Cortex of kidney (tissue), 1 donor: ENCODE data around the gene RECK.
"Not testable (repeated sequence)": the region's sequence is repeated elsewhere in the genome, so short reads cannot be mapped to it uniquely, and the experiment has no call there.

Experiments
- DNase-seq: peaks from one replicate; lab custom pipeline; 2025; lab: John Stamatoyannopoulos, UW

Gene RECK

GRCh38 chr9:36112516-36112915, 75.8 kb downstream of the RECK start:
- no peak for DNase-seq

GRCh38 chr9:36113999-36114398, 77.3 kb downstream of the RECK start:
- no peak for DNase-seq

DNA sequence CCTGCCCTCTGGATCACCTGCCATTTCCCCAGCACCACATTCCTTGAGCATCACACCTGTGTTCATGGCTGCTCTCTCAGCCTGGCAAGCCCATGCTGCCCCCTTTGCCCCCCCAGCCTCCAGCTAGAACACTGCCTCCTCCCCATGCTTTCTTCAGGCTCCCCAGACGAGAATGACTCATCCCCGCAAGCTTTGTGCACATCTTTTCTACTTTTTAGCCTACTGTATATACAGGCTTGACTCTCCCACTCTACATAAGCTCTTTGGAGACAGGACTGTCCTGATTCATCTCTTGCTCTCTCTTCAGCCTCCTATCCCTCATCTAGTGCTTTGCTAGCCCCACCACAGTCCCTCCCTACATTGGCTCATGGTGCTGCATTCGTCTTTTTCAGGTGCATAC, 79.9 kb downstream of the RECK start:
- DNase-seq = no peak

GRCh38 chr9:36118201-36118600, 81.5 kb downstream of the RECK start:
- no peak for DNase-seq

DNA sequence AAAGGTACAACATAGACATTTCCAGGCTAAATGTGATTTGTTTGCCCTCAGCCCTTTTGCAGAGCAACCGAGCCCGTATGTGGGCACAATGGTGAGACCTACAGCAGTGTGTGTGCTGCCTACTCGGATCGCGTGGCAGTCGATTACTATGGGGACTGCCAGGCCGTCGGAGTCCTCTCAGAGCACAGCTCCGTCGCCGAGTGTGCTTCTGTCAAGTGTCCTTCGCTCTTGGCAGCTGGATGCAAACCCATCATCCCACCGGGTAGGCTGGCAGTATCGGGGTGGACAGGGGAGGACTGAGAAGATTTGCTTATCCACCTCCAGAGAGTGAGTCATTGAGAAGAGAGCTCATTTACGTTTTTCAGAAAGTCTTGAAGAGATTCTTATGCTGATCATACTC, 82.0 kb downstream of the RECK start:
- no peak for DNase-seq

DNA sequence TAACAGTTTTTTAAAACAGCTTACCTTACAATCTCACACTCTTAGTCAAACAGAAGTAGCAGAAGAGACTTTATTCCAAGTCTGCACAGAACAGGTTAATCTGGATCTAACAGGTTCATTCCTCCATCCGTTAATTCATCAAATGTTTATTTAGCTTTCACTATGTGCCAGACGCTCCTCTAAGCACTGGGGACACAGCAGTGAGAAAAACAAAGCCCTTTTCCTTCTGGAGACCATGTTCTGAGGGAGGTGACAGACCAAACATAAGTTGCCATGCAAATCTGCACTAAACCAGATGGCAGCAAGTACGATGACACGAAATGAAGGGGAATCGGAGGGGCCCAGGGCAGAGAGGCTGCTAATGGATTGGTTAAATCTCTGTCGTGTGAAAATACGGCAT, 82.8 kb downstream of the RECK start:
- DNase-seq = no peak

- no peak for DNase-seq
Observed at GRCh38 chr9:36120705-36121104, 84.0 kb downstream of the RECK start.

GRCh38 chr9:36121971-36122370, 85.3 kb downstream of the RECK start:
- no peak for DNase-seq

GRCh38 chr9:36123515-36123914, 86.8 kb downstream of the RECK start:
- DNase-seq = no peak

- no peak for DNase-seq
Observed at GRCh38 chr9:36125062-36125855, 88.5 kb downstream of the RECK start.

GRCh38 chr9:36126016-36126730, 89.5 kb downstream of the RECK start:
- DNase-seq = no peak

DNA sequence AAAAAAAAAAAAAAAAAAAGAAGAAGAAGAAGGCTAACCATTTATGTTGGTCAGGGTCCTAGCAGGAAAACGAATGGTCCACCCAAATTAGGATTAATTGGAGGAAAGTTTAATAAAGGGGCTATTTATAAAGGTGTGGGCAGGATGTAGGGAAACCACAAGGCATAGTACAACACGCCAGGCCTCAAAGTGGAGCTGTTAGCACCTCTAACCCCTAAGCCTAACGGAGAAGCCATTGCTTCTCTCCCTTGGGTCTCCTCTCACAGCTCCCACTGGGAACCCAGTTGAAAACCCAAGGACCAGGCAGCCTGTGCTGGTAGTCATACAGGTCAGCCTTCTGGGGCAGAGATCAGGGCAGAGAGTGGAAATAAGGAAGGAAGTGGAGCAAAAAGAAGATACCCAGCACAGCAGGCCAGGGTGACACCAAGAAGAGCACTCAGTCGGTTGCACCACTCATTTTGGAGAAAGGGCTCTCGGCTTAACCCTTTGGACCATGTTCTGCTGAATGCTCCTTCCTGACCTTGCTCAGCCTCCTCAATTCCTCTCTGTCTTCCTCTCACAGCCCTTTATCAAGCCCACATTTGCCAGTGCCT, 91.0 kb downstream of the RECK start:
- DNase-seq = no peak

DNA sequence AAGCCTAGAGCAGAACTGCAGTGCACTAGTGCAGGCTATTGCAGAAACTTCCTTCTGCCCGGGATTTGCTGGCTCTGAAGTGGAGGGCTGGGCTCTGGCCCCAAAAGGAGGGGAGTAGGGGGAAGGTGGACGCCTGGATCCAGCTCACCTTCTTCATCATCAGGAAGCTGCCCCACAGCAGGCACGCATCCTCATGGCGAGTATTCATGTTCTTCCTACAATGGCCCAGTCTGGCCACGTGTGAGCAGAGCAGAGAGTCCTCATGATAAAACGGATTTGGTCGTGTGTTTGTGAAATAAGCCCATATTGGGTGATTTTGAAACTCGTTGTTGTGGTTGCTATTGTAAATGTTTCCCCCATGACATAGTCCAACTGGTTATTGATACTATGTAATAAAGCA, 91.6 kb downstream of the RECK start:
- DNase-seq = no peak

DNA sequence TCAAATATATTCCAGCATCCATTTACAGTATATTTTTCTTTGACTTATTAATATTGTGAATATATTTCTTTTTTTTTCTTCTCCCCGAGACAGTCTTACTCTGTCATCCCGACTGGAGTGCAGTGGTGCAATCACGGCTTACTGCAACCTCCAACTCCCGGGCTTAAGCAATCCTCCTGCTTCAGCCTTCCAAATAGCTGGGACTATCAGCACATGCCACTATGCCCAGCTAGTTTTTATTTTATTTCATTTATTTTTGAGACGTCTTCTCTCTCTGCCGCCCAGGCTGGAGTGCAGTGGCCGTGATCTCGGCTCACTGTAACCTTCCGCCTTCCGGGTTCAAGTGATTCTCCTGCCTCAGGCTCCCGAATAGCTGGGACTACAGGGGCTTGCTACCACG, 92.4 kb downstream of the RECK start:
- DNase-seq = no peak

- not testable (repeated sequence) for DNase-seq
Observed at GRCh38 chr9:36131666-36132065, 95.0 kb downstream of the RECK start.

- DNase-seq = no peak
Observed at GRCh38 chr9:36132086-36132485, 95.4 kb downstream of the RECK start.

- DNase-seq = no peak
Observed at GRCh38 chr9:36134761-36135505, 98.2 kb downstream of the RECK start.

- no peak for DNase-seq
Observed at GRCh38 chr9:36135741-36136271, 99.1 kb downstream of the RECK start.

DNA sequence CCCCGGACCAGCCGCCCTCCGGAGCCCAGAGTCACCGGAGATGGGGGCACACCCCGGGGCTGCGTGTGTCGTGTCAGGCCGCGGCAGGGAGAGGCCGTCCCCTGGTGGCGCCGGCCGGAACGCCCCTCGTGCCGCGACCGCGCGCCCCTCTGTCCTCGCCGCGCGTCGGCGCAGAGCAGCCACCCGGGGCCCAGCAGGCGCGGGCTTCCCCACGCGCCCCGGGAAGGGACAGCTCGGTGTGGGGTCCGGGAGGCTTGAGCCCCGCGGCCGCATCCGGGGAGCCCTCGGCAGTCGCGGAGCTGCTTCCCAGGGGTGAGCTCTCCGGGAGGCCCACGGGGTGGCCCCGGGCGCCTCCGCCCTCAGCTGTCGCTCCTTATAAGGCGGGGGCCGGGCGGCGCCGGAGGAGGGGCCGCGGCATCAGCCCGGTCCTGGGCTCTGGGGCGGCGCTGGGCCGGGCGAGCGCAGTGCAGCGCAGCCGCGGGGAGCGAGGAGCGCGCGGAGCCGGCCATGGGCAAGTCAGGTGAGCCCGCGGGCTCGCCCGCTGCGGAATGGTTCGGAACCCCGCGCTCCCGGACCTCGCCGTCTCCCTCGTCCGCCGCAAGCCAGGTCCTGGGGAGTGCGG, 99.7 kb downstream of the RECK start, which contains the start of gene GLIPR2:
Gene GLIPR2, plus strand, starts transcription at position 462 of the 622 bp plus-strand sequence. Its CDS starts 46 bp downstream, at position 508.
- DNase-seq = no peak

- no peak for DNase-seq
Observed at GRCh38 chr9:36136894-36137391, 100.2 kb downstream of the RECK start.

- no peak for DNase-seq
Observed at GRCh38 chr9:36137392-36138004, 100.8 kb downstream of the RECK start.
